HuH-7.5 (cell line): ENCODE measurements around the gene HOXC6.
A peak's percentile ranks its signal among the peaks of the same experiment; 100 is the strongest.

Experiments used
- DNase-seq: peaks from one replicate; pipeline ENCODE4 v3.0.0; 2011; ENCODE audit warnings: low spot score

HOXC6 gene

DNA sequence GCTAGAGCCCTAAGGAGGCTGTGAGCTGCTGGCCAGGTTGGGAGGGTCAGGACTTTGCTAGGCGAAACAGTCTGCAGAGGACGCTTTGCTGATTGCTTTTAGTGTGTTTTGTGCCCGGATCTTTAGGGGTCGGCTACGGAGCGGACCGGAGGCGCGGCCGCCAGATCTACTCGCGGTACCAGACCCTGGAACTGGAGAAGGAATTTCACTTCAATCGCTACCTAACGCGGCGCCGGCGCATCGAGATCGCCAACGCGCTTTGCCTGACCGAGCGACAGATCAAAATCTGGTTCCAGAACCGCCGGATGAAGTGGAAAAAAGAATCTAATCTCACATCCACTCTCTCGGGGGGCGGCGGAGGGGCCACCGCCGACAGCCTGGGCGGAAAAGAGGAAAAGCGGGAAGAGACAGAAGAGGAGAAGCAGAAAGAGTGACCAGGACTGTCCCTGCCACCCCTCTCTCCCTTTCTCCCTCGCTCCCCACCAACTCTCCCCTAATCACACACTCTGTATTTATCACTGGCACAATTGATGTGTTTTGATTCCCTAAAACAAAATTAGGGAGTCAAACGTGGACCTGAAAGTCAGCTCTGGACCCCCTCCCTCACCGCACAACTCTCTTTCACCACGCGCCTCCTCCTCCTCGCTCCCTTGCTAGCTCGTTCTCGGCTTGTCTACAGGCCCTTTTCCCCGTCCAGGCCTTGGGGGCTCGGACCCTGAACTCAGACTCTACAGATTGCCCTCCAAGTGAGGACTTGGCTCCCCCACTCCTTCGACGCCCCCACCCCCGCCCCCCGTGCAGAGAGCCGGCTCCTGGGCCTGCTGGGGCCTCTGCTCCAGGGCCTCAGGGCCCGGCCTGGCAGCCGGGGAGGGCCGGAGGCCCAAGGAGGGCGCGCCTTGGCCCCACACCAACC lies 1.5 kb downstream of the HOXC6 start:
- no peak for DNase-seq

GRCh38 chr12:54030442-54030801 lies 2.2 kb downstream of the HOXC6 start:
- DNase-seq: no peak

- no peak for DNase-seq
Measured at GRCh38 chr12:54030889-54031471, 2.7 kb downstream of the HOXC6 start.

GRCh38 chr12:54031480-54031879 lies 3.2 kb downstream of the HOXC6 start:
- DNase-seq: no peak

- DNase-seq: no peak
Measured at GRCh38 chr12:54032086-54032619, 3.9 kb downstream of the HOXC6 start.

GRCh38 chr12:54032627-54033100 lies 4.4 kb downstream of the HOXC6 start, which contains the start of gene HOXC5:
Gene HOXC5, plus strand, starts transcription at chr12:54033050. Its CDS starts 73 bp downstream, at chr12:54033123.
- peak; percentile 95 for DNase-seq

DNA sequence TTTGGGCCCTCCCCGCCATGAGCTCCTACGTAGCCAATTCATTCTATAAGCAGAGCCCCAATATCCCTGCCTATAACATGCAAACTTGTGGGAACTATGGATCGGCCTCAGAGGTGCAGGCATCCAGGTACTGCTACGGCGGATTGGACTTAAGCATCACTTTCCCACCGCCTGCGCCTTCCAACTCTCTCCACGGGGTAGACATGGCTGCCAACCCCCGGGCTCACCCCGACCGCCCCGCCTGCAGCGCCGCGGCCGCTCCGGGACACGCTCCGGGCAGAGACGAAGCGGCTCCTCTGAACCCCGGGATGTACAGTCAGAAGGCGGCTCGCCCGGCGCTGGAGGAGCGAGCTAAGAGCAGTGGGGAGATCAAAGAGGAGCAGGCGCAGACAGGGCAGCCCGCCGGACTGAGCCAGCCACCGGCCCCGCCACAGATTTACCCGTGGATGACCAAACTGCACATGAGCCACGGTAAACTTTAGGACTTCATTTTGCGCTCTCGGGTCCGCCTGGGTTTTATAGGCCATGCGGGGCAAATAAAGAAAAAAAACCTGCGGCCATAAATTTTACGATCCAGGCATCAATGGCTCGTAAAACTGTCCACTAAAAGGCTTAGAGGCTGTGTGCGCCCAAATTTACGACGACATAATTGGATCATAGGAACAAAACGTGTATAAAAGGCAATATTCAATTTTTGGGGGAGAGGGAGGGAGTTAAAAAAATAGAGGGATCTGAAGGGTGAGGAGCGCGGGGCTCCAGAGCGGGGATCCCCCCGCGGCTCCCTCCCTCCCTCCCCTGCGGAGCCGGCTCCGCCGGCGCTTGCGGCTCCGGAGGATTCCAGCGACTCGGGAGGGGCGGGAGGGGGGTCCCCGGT lies 5.1 kb downstream of the HOXC6 start:
- DNase-seq: peak; percentile 82

DNA sequence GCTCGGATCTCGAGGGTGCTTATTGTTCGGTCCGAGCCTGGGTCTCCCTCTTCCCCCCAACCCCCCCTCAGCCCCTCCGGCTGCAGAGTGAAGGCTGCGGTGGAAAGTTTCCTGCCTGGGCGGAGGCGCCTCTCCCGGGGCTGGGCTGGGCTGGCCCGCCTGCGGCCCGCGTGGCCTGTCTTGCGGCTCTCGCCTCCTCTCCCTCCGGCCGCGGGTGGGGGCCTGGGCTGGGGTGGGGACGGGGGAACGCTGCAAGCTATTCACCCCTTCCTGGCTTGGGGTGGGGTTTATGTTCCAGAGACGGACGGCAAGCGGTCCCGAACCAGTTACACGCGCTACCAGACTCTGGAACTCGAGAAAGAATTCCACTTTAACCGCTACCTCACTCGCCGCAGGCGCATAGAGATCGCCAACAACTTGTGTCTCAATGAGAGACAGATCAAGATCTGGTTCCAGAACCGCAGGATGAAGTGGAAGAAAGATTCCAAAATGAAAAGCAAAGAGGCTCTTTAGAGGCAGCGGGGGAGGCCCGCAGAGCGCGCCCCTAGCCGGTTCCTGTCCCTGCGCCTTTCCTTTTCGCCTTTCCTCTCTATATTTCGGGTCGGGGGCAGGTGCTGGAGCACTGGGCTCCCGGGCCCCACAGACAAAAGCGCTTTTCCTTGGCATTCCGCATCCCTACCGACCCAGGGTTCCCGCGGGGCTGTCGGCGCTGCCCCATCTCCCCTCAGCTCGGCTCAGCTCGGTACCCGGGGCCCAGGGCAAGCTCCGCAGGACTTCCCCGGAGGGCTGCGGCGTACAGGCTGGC lies 5.9 kb downstream of the HOXC6 start:
- peak; percentile 77 for DNase-seq

DNA sequence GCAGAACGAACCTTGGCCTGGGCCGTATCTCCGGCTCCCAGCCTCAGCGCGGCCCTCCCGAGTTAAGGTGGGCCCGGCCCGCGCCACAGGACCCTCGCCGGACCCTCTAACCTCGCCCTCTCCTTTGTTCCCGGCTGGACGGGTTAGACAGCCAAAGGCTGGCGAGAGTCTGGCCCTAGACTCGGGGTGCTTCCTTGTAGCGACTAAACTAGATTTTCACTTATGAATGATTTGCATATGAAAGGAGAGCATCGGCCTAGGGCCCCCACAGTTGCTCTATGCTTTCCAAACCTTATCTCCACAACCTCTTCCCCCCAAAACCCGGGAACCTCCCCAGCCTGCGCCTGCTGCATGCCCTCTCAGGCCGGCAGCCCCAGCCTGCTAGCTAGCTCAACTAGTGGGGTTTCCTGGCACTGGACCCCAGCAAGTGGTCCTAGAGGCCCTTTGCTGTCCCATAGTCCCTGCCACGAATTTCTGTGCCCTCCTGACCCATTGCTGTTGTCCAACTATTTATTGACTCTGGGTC lies 6.6 kb downstream of the HOXC6 start:
- no peak for DNase-seq

DNA sequence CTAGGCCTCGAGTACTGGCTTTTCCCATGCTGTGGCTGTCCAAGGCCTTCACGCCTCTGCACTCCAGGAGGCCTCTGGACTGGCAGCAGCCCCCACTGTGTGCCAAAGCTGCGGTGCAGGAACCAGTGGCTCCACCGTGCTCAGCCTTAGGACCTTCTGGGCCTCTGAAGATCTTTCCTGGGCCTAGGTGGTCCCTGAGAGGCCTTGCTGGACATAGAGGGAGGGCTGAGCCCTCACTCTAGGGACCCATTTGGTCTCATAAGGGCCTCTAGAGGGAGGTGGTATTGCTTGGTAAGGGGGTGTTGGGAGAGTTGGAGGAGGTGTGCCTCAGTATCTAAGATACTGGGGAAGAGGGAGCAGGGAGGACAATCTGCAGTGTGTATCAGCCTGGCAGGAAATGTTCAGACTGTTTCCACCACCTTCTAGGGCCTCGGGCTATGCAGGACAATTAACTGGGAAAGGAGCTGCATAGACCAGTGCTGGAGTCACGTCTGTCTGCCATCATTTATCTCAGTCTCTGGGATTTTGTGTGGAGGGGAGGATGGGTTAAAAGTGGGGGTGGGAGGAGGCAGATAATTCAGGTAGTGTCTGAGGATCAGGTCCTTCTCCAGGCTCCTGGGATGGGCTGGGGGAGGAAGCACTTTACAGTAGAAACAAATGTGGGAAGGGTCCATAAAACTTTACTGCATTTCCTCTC lies 7.5 kb downstream of the HOXC6 start:
- no peak for DNase-seq

GRCh38 chr12:54036620-54037359 lies 8.6 kb downstream of the HOXC6 start:
- DNase-seq: no peak

DNA sequence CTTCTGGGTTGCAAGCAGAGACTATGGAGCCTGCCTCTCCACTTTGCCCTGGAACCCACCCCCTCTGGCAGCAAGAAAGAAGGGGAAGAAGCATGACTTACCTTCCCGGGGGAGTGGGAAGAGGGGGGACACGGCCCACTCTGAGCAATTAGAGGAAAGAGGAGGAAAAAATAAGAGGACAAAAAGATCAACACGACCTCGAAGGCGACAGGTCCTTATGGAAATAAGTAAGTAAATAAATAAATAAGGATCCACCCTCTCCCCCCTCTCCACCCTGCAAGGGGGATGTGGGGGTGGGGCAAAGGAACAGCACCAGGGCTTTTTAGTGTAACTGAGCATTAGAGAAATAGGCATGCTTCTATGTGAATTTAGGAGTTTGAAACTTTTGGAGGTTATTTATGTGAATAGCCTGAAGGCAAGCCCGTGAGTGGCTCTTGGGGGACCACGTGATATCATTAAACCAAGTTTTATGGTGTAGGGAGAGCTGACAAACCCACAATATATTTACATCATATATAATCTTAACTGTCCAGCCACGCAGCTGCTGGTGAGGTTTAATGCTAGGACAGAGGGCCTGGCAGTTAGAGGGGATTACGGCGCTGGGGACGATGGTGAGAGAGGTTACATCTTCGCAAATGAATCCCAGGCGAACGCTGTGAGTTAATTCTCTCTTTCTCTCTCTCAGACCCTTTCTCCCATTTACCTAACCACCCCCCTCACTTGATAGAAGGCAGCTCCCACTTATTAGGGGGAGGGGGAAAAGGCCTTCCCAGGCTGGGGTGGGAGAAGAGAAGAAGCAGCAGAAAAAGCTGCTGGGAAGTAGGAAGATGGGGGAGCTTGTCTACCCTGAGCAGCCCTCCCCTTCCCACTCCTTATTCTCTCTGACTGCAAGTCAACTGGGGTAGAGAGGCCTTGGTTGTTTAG lies 9.4 kb downstream of the HOXC6 start:
- DNase-seq: no peak

GRCh38 chr12:54038284-54038870 lies 10.1 kb downstream of the HOXC6 start:
- DNase-seq: no peak

GRCh38 chr12:54038871-54039414 lies 10.7 kb downstream of the HOXC6 start:
- no peak for DNase-seq

GRCh38 chr12:54039417-54040147 lies 11.3 kb downstream of the HOXC6 start:
- no peak for DNase-seq

- no peak for DNase-seq
Measured at GRCh38 chr12:54040148-54040494, 11.9 kb downstream of the HOXC6 start.

DNA sequence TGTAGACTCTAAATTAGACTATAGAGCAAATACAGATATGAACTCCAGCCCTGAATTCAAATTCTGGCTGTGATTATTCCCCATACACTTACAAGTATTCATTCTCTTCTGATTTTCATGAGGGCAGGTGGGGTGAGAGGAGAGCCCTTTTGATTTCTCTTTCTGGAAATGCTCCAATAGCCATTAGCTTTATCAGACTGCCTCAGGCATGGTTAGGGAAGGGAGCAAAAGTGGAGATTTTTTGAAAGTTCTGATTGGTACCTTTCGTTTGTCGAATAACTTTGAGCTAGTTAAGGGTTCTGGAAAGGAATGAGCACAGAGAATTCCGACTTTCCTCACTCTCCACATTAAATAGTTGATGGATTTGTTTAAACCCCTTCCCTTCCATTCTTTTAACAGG lies 12.4 kb downstream of the HOXC6 start:
- no peak for DNase-seq
